ENCODE data around the gene C20orf96. TPM values are rescaled to one million over a fixed set of nuclear protein-coding genes. Genes with fewer than 3 reads are reported as not detected.

The C20orf96 gene
- total RNA-seq, 1 experiment from 2014 or later: 25.7 TPM

DNA sequence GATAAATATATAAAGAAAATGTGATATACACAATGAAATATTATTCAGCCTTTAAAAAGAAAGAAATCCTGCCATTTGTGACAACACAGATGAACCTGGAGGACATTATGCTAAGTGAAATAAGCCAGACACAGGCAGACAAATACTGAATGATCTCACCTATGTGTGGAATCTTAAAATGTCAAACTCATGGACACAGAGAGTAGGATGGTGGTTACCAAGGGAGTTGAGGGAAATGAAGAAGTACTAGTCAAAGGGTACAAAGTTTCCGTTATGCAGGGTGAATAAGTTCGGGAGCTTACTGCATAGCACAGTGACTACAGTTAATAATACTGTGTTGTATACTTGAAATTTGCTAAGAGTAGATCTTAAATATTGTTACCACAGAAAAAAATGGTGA lies 47.6 kb downstream of the C20orf96 start:
- no peaks in the 10 kb centered on the region for H3K36me3 ChIP-seq (ENCODE audit: low read depth)
- H3K9me3 ChIP-seq (ENCODE audit: insufficient read depth, low read depth): no peaks in the 10 kb centered on the region
- POLR2A ChIA-PET (ENCODE audit: unreplicated experiment): interaction anchor here (0.6 kb wide), 1 partner anchor 82 kb away, joined by 3 read pairs; the partner anchor contains the start of gene SOX12
- no peak overlapping the region for H2AFZ ChIP-seq
- H3K79me2 ChIP-seq (ENCODE audit: low read depth): no peaks in the 10 kb centered on the region
- DNase-seq: no peak
- no peaks in the 10 kb centered on the region for H3K9me2 ChIP-seq (ENCODE audit: insufficient read depth)
- H3K27ac ChIP-seq: no peak overlapping the region
- TF ChIP-seq, protein P1, sequence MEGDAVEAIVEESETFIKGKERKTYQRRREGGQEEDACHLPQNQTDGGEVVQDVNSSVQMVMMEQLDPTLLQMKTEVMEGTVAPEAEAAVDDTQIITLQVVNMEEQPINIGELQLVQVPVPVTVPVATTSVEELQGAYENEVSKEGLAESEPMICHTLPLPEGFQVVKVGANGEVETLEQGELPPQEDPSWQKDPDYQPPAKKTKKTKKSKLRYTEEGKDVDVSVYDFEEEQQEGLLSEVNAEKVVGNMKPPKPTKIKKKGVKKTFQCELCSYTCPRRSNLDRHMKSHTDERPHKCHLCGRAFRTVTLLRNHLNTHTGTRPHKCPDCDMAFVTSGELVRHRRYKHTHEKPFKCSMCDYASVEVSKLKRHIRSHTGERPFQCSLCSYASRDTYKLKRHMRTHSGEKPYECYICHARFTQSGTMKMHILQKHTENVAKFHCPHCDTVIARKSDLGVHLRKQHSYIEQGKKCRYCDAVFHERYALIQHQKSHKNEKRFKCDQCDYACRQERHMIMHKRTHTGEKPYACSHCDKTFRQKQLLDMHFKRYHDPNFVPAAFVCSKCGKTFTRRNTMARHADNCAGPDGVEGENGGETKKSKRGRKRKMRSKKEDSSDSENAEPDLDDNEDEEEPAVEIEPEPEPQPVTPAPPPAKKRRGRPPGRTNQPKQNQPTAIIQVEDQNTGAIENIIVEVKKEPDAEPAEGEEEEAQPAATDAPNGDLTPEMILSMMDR (conservative IDR thresholded peaks at IDR 0.05): no peak
- TF ChIP-seq EZH2 (IDR thresholded peaks at IDR 0.05; ENCODE audit: low read depth): no peak
- BruUV-seq (replicated peaks): no TSS peak
- no peaks in the 10 kb centered on the region for H4K20me1 ChIP-seq (ENCODE audit: insufficient read depth)
- no peak overlapping the region for H3K4me2 ChIP-seq
- peaks cover 39% of the 10 kb centered on the region for H3K27me3 ChIP-seq (ENCODE audit: insufficient read depth, low read depth)
- no peaks in the 10 kb centered on the region for H3F3A ChIP-seq (ENCODE audit: insufficient read depth, low read depth)
- H3K4me1 ChIP-seq (replicated peaks; ENCODE audit: insufficient read depth): no peaks in the 10 kb centered on the region
- intact Hi-C loops (cut with micrococcal nuclease; ENCODE audit: unreplicated experiment): no loop called here
- no peak overlapping the region for H3K4me3 ChIP-seq
- CTCF ChIA-PET: no interaction called here

DNA sequence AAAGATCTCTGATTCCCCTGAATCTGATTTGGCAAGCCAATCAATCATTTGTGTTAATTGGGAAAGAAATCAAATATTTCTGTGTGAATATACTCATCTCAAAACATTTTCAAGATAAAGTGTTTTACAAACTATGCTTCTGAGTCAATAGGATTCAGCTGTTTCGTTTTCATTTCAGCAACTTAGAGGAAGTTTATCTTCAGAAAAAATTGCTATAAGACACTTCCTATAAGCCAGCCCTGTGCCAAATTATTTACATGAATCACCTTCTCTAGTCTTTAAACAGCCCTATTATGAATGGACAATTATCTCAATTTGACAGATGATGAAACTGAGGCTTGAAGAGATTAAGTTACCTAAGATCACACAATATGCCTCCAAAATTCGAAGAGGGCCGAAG lies 52.6 kb downstream of the C20orf96 start:
- Histone ChIP-seq H4K20me1 (ENCODE audit: insufficient read depth) (no peaks in the 10 kb centered on the region), H3K9me3 (ENCODE audit: insufficient read depth, low read depth) (no peaks in the 10 kb centered on the region), H3F3A (ENCODE audit: insufficient read depth, low read depth) (no peaks in the 10 kb centered on the region), H3K9me2 (ENCODE audit: insufficient read depth) (no peaks in the 10 kb centered on the region), H3K36me3 (ENCODE audit: low read depth) (no peaks in the 10 kb centered on the region), H3K79me2 (ENCODE audit: low read depth) (no peaks in the 10 kb centered on the region), H2AFZ (no peak overlapping the region), H3K4me1 (replicated peaks; ENCODE audit: insufficient read depth) (no peaks in the 10 kb centered on the region), H3K4me3 (no peak overlapping the region), H3K27ac (no peak overlapping the region), H3K27me3 (ENCODE audit: insufficient read depth, low read depth) (peaks cover 50% of the 10 kb centered on the region), H3K4me2 (no peak overlapping the region)
- POLR2A ChIA-PET (ENCODE audit: unreplicated experiment): no interaction called here
- TF ChIP-seq, protein P1 (conservative IDR thresholded peaks at IDR 0.05): no peak
- no peak for TF ChIP-seq EZH2 (IDR thresholded peaks at IDR 0.05; ENCODE audit: low read depth)
- DNase-seq: no peak
- CTCF ChIA-PET: interaction anchor here (0.7 kb wide), 1 partner anchor 501 kb away, joined by 10 read pairs; no protein-coding TSS in a partner anchor
- intact Hi-C loops (cut with micrococcal nuclease; ENCODE audit: unreplicated experiment): no loop called here
- BruUV-seq (replicated peaks): no TSS peak

DNA sequence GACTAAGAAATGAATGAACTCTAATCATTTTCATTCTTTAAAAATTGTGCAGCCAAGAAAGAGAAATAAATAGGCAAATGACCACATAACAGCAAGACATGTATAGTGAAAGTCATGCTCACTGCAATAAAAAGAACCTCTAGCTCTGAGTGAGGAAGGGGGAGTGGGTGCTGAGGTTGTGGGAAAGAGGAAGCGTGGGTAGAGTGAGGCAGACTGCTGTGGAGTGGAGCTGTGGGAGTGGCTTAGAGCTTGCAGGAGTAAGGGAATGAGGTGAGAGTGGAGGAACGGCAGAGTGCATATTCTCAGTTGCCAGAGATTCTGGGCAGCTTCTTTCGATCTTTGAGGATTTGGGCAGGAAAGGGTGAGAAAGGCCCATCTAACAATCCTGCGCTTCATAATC lies 53.1 kb downstream of the C20orf96 start:
- TF ChIP-seq, protein P1 (conservative IDR thresholded peaks at IDR 0.05): no peak
- TF ChIP-seq EZH2 (IDR thresholded peaks at IDR 0.05; ENCODE audit: low read depth): no peak
- H3K4me2 ChIP-seq: no peak overlapping the region
- peaks cover 48% of the 10 kb centered on the region for H3K27me3 ChIP-seq (ENCODE audit: insufficient read depth, low read depth)
- H3K9me2 ChIP-seq (ENCODE audit: insufficient read depth): no peaks in the 10 kb centered on the region
- no peaks in the 10 kb centered on the region for H3K36me3 ChIP-seq (ENCODE audit: low read depth)
- intact Hi-C loops (cut with micrococcal nuclease; ENCODE audit: unreplicated experiment): no loop called here
- DNase-seq: no peak
- H3K4me3 ChIP-seq: no peak overlapping the region
- H3K27ac ChIP-seq: no peak overlapping the region
- H3F3A ChIP-seq (ENCODE audit: insufficient read depth, low read depth): no peaks in the 10 kb centered on the region
- POLR2A ChIA-PET (ENCODE audit: unreplicated experiment): no interaction called here
- BruUV-seq (replicated peaks): no TSS peak
- CTCF ChIA-PET: no interaction called here
- no peaks in the 10 kb centered on the region for H3K9me3 ChIP-seq (ENCODE audit: insufficient read depth, low read depth)
- H3K79me2 ChIP-seq (ENCODE audit: low read depth): no peaks in the 10 kb centered on the region
- no peaks in the 10 kb centered on the region for H4K20me1 ChIP-seq (ENCODE audit: insufficient read depth)
- H2AFZ ChIP-seq: no peak overlapping the region
- no peaks in the 10 kb centered on the region for H3K4me1 ChIP-seq (replicated peaks; ENCODE audit: insufficient read depth)

Data from PC-9 (cell line).